ENCODE data around the gene COX7A2L.

DNA sequence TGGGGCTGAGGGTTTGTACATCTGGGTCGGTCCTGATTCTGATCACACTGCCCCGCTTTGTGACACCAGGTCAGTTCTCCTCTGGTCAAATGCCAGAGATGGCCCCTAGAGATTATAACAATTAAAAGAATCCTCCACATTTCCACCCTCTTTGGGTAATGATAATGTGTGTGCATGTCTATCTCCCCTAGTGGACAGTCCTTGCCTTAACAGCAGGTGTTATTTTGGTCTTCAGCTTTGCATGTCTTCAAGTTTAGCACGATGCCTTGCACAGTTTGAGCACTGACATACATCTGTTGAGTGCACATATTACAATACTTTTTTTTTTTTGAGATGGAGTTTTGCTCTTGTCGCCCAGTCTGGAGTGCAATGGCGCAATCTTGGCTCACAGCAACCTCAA, 25.7 kb upstream of the COX7A2L start:
- TF ChIP-seq, protein P1, sequence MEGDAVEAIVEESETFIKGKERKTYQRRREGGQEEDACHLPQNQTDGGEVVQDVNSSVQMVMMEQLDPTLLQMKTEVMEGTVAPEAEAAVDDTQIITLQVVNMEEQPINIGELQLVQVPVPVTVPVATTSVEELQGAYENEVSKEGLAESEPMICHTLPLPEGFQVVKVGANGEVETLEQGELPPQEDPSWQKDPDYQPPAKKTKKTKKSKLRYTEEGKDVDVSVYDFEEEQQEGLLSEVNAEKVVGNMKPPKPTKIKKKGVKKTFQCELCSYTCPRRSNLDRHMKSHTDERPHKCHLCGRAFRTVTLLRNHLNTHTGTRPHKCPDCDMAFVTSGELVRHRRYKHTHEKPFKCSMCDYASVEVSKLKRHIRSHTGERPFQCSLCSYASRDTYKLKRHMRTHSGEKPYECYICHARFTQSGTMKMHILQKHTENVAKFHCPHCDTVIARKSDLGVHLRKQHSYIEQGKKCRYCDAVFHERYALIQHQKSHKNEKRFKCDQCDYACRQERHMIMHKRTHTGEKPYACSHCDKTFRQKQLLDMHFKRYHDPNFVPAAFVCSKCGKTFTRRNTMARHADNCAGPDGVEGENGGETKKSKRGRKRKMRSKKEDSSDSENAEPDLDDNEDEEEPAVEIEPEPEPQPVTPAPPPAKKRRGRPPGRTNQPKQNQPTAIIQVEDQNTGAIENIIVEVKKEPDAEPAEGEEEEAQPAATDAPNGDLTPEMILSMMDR (IDR thresholded peaks at IDR 0.05), result peak in 1 of 3 donors; percentile 18
- no peak for TF ChIP-seq EP300 (IDR thresholded peaks at IDR 0.05)

Data from ovary (tissue), 3 donors.